ENCODE results near the gene SOHLH2.
A peak's percentile ranks its signal among the peaks of the same experiment; 100 is the strongest.

The SOHLH2 gene, protein sequence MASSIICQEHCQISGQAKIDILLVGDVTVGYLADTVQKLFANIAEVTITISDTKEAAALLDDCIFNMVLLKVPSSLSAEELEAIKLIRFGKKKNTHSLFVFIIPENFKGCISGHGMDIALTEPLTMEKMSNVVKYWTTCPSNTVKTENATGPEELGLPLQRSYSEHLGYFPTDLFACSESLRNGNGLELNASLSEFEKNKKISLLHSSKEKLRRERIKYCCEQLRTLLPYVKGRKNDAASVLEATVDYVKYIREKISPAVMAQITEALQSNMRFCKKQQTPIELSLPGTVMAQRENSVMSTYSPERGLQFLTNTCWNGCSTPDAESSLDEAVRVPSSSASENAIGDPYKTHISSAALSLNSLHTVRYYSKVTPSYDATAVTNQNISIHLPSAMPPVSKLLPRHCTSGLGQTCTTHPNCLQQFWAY

GRCh38 chr13:36214163-36214921 is at the start of gene SOHLH2:
SOHLH2 (minus strand) TSS chr13:36214556; CDS start chr13:36214526, 30 bp downstream.
- no peak for DNase-seq

DNA sequence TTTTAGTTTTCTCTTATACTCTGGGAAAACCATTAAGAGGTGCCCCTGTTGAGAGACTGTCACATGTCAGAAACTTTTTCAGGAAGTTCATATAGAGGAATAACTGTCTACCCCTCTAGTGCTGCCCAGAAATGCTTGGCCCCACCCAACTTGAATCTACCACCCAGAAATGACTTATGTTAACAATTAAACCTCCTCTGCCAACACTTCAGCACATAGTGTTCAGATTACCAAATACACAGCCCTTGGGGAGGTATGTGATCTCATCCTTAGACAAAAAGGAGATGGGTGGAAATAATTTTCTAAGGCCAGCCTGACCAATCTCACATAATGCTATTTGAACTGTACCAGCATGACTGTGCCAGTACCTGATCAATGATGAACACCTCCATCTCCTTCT is 47.6 kb upstream of the SOHLH2 start:
- DNase-seq, result no peak

DNA sequence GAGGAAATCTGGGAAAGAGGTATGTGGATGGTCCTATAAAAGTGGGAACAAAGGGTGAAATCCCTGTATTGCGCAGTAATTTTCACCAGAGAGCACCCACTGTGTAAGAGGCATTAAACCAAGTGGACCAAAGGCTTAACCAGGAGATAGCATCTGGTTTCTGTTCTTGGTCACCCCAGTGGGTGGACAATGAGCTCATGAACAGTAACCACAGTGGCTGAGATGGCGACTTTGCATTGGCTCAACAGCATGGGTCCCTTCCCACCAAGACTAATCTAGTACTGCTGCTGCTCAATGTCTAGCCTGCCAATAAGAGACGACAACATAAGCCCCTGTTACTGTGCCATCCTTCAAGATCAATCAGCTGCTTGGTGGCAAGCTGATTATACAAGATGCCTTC is 46.7 kb upstream of the SOHLH2 start:
- DNase-seq, result no peak

DNA sequence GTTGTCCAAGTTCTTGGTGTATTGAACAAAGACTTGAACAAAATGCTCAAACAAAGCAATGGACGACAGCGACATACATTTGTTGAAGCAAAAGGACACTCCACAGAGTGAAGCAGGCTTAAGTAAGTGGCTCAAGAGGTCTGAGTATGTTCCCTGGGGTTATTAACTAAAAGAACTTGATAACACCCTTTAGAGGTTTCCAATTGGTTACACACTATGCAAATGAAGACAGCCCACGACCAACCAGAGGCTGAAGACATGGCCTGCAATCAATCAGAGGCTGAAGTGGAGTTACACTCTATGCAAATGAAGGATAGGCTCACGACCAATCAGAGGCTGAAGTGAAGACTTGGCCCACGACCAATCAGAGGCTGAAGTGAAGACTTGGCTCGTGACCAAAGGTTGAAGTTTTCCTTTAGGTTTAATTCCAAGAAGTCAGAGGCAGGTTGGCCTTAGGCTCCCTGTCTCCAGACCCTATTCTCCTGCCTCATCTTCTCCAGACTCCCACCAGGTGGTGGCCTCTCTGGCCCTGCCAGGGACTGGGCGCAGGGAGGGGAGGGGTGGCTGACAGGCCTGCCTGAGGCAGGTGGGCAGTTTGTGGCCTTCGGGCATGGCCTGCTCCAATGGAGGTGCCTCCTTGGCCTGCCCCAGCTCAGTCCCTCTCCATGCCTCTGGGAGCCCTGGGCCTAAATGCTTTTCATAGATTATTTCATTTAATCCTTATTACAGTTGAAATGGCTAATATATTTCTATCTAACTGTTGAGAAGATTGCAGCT is 45.2 kb upstream of the SOHLH2 start:
- DNase-seq, result no peak

- DNase-seq, result no peak
These were observed 44.5 kb upstream of the SOHLH2 start for GRCh38 chr13:36258831-36259230.

- DNase-seq, result no peak
These were observed 37.2 kb upstream of the SOHLH2 start for GRCh38 chr13:36251526-36251925.

GRCh38 chr13:36251017-36251416 is 36.7 kb upstream of the SOHLH2 start:
- DNase-seq, result no peak

DNA sequence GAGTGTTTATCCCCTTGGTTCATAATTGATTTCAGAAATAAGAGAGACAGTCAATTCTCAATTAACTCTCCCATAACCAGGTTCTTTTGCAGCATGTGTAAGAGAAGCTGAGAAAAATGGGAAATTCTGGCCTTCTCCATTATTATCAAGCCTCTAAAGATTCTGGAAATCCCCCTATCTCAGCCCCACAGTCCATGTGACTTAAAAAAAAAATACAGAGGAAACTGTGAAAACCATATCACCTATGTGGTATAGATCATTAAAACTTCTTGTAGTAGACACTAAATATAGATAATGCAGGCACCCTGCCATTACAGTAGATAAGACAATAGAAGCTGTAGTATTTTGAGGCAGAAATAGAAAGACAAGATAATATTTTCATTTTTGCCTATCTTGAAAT is 34.3 kb upstream of the SOHLH2 start:
- no peak for DNase-seq

- no peak for DNase-seq
These were observed 30.6 kb upstream of the SOHLH2 start for GRCh38 chr13:36244990-36245389.

- DNase-seq, result no peak
These were observed 29.7 kb upstream of the SOHLH2 start for GRCh38 chr13:36244073-36244472.

DNA sequence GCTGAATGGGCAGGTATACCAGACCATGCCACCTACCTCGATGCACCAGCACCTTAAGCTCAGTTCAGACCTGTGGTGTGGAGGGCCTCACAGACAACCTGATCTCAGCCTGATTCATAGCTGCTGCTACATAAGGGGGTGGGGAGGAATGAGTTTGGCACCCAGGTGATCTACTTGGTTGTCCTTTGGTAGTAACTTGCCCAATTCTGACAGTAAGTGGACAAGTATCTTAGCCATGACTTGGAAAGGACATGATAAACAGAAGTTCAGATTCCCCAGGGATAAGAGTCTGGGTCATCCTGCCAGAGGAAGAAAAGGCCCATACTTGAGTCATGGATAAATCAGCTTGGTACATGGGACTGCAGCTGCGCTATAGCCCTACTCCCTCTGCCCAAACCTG is 28.4 kb upstream of the SOHLH2 start:
- DNase-seq, result no peak

- no peak for DNase-seq
These were observed 16.9 kb upstream of the SOHLH2 start for GRCh38 chr13:36231236-36231635.

DNA sequence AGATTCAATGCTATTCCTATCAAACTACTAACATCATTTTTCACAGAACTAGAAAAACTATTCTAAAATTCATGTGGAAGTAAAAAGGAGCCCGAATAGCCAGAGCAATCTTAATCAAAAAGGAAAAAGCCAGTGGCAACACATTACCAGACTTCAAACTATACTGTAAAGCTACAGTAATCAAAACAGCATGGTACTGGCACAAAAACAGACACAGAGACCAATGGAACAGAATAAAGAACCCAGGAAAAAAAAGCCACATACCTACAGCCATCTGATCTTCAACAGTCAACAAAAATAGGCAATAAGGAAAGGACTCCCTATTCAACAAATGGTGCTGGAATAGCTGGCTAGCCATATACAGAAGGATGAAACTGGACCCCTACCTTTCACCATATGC is 10.4 kb upstream of the SOHLH2 start:
- DNase-seq, result no peak

DNA sequence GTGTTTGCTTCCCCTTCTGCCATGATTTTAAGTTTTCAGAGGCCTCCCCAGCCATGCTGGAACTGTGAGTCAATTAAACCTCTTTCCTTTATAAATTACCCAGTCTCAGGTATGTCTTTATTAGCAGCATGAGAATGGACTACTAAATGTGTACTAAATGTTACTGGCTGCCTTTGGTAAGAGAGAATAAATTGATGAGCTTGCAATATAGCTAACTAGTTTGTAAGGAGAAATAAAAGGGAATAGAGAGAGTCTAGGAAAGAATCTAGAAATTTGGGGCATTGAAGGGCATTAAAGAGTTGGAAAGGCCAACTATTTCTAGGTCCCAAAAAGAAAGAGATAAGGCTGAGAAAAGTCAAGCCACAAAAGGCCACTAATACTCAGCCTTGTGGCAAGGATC is 5.5 kb upstream of the SOHLH2 start:
- no peak for DNase-seq

- no peak for DNase-seq
These were observed 3.1 kb upstream of the SOHLH2 start for GRCh38 chr13:36217456-36217855.

DNA sequence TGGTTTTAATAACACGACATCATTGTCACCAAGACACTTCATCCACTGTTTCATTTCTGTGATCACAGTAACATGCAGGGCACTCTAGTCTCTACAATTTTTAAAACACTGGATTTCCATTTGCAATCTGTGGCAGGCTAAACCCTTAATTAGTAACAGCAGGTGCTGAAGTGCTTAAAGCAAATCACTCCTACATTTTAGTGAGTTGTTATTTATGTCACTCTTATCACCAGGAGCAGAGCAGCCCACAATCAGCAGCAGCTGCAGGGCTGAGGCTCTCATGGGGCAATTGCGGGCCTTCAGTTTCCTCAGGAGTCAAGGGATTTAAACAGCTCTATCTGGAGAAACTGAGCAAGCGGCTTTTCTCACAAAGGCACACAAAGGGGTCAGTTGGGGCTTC is 1.6 kb downstream of the SOHLH2 start:
- no peak for DNase-seq

- peak; percentile 6 for DNase-seq
These were observed 2.8 kb downstream of the SOHLH2 start for GRCh38 chr13:36211567-36211966.

DNA sequence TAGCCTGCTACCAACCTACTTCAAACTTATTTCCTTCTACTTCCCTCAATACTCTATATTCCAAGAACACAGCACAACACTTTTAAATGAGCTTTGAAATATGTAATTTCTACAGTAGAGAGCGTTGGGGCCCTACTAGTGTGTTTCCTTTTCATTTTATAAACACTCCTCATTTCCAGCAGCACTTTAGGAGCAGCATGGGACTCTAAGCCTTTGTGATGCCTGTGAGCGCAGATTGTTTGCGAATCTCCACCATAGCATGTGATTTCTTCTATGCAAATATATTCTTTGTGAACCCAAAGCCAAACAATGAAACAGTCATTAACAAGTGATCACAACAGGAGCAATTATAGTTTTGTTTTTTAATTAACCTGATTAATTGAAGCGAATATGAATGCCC is 3.6 kb downstream of the SOHLH2 start:
- DNase-seq, result no peak

DNA sequence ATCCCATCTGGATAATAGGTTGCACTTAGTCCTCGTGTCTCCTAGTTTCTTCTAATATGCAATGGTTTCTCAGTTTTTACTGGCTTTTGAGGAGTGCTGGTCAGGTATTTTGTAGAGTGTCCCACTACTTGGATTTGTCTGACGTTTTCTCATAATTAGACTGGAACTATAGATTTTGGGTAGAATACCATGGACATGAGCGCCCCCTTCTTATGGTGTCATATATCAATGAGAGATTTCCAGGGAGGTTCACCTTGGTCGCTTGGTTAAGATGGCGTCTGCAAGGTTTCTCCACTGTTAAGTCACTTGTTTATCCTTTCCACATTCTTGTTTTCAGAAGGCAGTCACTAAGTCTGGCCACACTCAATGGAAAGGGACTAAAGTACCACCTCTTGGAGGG is 6.7 kb downstream of the SOHLH2 start:
- no peak for DNase-seq

DNA sequence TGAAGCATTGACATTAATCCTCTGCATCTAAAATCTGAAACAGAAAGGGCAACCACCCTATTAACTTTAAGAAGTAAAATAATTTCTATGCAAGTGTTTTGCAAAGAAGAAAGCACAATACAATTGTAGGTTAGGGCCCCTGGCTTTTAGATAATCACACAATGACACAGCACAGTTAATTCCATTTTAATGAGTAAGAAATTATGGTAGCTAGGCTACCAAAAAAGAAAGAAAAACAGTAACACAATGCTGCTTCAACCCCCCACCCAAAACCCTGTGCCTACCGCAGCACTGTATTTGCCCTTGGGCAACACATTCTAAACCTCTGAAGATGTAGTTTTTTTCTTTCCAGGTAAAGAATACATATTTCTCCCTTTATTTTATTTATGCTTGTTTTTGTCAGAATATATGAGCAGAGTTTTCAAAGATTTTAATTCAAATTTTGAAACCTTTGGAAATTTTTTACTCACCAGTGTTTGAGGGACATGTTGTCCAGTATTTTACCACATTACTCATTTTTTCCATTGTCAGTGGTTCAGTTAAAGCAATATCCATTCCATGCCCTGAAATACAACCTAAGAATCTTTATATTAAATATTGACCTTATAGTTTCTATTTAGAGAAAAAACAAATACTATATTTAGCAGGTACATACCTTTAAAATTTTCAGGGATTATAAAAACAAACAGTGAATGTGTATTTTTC is 21.1 kb downstream of the SOHLH2 start:
- no peak for DNase-seq

- no peak for DNase-seq
These were observed 22.2 kb downstream of the SOHLH2 start for GRCh38 chr13:36192166-36192565.

- no peak for DNase-seq
These were observed 23.6 kb downstream of the SOHLH2 start for GRCh38 chr13:36190771-36191170.

DNA sequence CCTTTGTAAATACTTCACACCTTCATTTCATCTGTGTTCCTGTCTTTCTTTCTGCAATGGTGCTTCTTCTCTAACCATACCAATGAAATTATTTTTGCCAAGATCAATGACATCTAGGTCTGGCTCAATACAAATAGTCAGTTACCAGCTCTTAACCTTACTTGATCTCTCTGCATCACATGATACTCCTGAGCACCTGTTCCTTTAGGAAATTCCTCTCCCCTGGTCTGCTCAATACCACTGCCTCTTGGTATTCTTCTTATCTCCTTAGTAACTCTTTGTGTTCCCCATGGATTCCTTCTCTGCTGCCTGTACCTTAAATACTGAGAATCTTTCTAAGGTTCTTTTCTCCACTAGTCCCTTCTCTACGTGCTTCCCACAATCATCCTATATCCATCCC is 25.9 kb downstream of the SOHLH2 start:
- DNase-seq, result no peak

Measured in hematopoietic multipotent progenitor cell treated with erythropoietin and hydrocortisone succinate and interleukin-3 and kit ligand, for 8 days (in vitro differentiated cells).